Measurements from ENCODE around the gene NRCAM. TPM values are rescaled to one million over a fixed set of nuclear protein-coding genes. Genes with fewer than 3 reads are reported as not detected.

The NRCAM gene
- total RNA-seq, 2 experiments from 2014 or later, result 3.2 to 3.8 TPM

- no peaks in the 10 kb centered on the region for H3K9me3 Mint-ChIP-seq
- DNase-seq, result no peak
- TF ChIP-seq CTCF (IDR thresholded peaks at IDR 0.05), result no peak
- no peaks in the 10 kb centered on the region for H3K36me3 Mint-ChIP-seq (ENCODE audit: low read depth)
- no peak for ATAC-seq
- no peaks in the 10 kb centered on the region for H3K27me3 Mint-ChIP-seq
- no peak overlapping the region for H3K27ac Mint-ChIP-seq
- no peak overlapping the region for H3K4me3 Mint-ChIP-seq
- peaks cover 7% of the 10 kb centered on the region for H3K4me1 Mint-ChIP-seq (ENCODE audit: low read depth)
- intact Hi-C loops (cut with micrococcal nuclease), result no loop called here
- ChIA-PET POLR2A (no interaction called here), CTCF (no interaction called here)
Observed at GRCh38 chr7:108303332-108303731, 152.9 kb downstream of the NRCAM start.

- ChIA-PET POLR2A (no interaction called here), CTCF (no interaction called here)
- H3K36me3 Mint-ChIP-seq (ENCODE audit: low read depth), result no peaks in the 10 kb centered on the region
- H3K27ac Mint-ChIP-seq, result no peak overlapping the region
- H3K4me3 Mint-ChIP-seq, result no peak overlapping the region
- ATAC-seq, result no peak
- peaks cover 3% of the 10 kb centered on the region for H3K4me1 Mint-ChIP-seq (ENCODE audit: low read depth)
- intact Hi-C loops (cut with micrococcal nuclease), result no loop called here
- no peaks in the 10 kb centered on the region for H3K27me3 Mint-ChIP-seq
- no peak for TF ChIP-seq CTCF (IDR thresholded peaks at IDR 0.05)
- DNase-seq, result no peak
- no peaks in the 10 kb centered on the region for H3K9me3 Mint-ChIP-seq
Observed at GRCh38 chr7:108301387-108301786, 154.8 kb downstream of the NRCAM start.

GRCh38 chr7:108299251-108299973 is 156.8 kb downstream of the NRCAM start:
- POLR2A ChIA-PET, result no interaction called here
- H3K4me1 Mint-ChIP-seq (ENCODE audit: low read depth), result peaks cover 6% of the 10 kb centered on the region
- H3K36me3 Mint-ChIP-seq (ENCODE audit: low read depth), result no peaks in the 10 kb centered on the region
- no peak overlapping the region for H3K27ac Mint-ChIP-seq
- peaks cover 2% of the 10 kb centered on the region for H3K27me3 Mint-ChIP-seq
- no peak for ATAC-seq
- no peak overlapping the region for H3K4me3 Mint-ChIP-seq
- CTCF ChIA-PET, result no interaction called here
- TF ChIP-seq CTCF (IDR thresholded peaks at IDR 0.05), result no peak
- DNase-seq, result no peak
- intact Hi-C loops (cut with micrococcal nuclease), result no loop called here
- H3K9me3 Mint-ChIP-seq, result no peaks in the 10 kb centered on the region

- DNase-seq, result no peak
- POLR2A ChIA-PET, result interaction anchor here (0.6 kb wide), 1 partner anchor 56 kb away, joined by 3 read pairs; no protein-coding TSS in a partner anchor
- H3K4me3 Mint-ChIP-seq, result no peak overlapping the region
- H3K36me3 Mint-ChIP-seq (ENCODE audit: low read depth), result no peaks in the 10 kb centered on the region
- CTCF ChIA-PET, result interaction anchor here (1.0 kb wide), 1 partner anchor 20 kb away, joined by 3 read pairs; no protein-coding TSS in a partner anchor
- H3K9me3 Mint-ChIP-seq, result no peaks in the 10 kb centered on the region
- TF ChIP-seq CTCF (IDR thresholded peaks at IDR 0.05), result no peak
- H3K27ac Mint-ChIP-seq, result no peak overlapping the region
- H3K27me3 Mint-ChIP-seq, result peaks cover 2% of the 10 kb centered on the region
- no peak for ATAC-seq
- H3K4me1 Mint-ChIP-seq (ENCODE audit: low read depth), result peaks cover 10% of the 10 kb centered on the region
- intact Hi-C loops (cut with micrococcal nuclease), result no loop called here
Observed at GRCh38 chr7:108296911-108297310, 159.3 kb downstream of the NRCAM start.

- intact Hi-C loops (cut with micrococcal nuclease), result no loop called here
- no peak for ATAC-seq
- Mint-ChIP-seq H3K4me1 (ENCODE audit: low read depth) (peaks cover 13% of the 10 kb centered on the region), H3K27me3 (peaks cover 2% of the 10 kb centered on the region), H3K36me3 (ENCODE audit: low read depth) (no peaks in the 10 kb centered on the region), H3K27ac (no peak overlapping the region), H3K4me3 (no peak overlapping the region), H3K9me3 (no peaks in the 10 kb centered on the region)
- ChIA-PET CTCF (no interaction called here), POLR2A (no interaction called here)
- no peak for TF ChIP-seq CTCF (IDR thresholded peaks at IDR 0.05)
- no peak for DNase-seq
Observed at GRCh38 chr7:108294595-108294994, 161.6 kb downstream of the NRCAM start.
